Bone marrow (tissue), 2 donors: ENCODE results near the gene PHF20.
"Not testable (repeated sequence)": the region's sequence is repeated elsewhere in the genome, so short reads cannot be mapped to it uniquely, and the experiment has no call there.

Experiments used
- DNase-seq, 2 donors: peaks; one replicate each; lab custom pipeline; 2025; lab: John Stamatoyannopoulos, UW

PHF20 gene

DNA sequence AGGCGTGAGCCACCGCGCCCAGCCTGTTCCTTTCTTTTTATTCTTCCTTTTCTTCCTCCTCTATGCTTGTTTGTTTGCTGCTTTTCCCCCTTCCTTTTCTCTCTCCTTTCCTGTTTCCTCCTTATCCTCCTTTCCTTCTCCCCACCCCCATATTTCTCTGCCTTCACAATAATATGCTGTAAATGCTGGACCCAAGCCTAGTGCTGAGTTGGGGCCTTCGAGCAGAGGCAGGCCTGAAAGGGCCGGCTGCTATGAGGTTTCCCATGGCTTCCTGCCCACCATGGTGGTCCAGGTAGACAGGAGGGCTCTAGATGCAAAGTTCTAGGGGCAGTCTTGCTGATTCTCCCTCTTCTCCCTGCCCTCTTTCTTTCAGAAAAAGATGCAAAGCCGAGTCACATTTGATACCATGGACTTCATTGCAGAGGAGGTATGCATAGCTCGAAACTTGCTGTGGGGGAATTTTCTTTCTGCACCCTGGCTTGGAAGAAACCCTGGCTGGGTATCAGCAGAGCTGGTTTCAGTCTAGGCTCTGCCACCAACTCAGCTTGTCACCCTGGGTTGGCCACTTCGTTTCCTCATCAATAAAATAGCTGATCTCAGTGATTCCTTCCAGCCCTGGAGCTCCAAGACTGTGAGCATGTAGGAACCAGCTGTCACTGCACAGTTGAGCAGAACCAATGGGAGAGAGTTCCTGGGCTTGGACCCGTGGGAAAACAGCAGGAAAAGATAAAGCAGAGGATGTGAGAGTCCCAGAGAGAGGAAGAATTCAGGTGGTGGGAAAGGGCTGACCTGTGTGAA lies 204.0 kb downstream of the PHF20 start:
- no peak for DNase-seq

DNA sequence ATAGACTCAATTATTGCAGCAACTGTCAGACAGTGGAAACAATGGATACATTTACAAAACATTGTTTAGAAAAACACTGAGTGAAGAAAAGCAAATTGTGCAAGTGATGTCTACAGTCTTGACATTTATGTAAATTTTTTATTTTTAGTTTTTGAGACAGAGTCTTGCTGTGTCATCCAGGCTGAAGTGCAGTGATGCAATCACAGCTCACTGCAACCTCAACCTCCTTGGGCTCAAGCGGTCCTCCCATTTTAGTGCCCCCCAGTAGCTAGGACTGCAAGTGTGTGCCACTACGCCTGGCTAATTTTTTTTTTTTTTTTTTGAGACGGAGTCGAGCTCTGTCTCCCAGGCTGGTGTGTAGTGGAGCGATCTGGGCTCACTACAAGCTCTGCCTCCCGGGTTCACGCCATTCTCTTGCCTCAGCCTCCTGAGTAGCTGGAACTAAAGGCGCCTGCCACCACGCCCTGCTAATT lies 206.3 kb downstream of the PHF20 start:
- DNase-seq = peak in 1 of 2 donors; percentile 8

DNA sequence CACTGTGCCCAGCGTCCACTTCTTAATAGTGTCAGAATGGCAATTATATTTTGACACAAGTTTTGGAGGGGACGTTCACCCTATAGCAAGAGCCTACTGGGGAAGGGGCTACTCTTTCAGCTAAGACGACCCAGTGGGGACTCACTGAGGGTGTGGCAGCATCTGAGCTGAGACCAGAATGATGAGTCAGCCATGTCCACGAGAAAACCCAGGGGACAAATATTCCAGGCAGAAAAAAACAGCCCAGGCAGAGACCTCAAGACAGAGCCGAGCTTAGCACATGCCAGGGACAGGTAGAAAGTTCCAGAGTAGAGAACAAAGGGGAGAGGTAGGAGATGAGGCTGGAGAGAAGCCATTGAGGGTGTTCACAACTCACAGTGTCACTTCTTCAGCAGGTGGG lies 207.7 kb downstream of the PHF20 start:
- no peak for DNase-seq

DNA sequence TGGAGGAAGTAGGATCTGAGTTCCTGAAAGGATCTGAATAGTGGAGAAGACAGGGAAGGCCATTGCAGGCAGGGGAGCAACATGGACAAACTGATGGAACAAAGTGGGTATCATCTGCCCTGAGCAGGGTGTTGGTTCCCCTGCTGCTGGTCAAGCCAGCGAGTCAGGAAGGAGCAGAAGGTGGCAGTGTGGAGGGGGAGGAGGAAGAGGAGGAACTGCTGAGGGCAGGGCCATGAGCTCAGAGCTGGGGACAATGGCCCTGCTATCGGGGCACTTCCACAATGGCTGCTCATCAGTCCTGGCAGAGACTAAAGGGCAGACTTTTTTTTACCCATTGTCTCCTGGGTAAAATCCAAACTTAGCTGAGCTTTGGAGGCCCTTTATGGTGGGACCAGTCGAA lies 210.2 kb downstream of the PHF20 start:
- DNase-seq = no peak

DNA sequence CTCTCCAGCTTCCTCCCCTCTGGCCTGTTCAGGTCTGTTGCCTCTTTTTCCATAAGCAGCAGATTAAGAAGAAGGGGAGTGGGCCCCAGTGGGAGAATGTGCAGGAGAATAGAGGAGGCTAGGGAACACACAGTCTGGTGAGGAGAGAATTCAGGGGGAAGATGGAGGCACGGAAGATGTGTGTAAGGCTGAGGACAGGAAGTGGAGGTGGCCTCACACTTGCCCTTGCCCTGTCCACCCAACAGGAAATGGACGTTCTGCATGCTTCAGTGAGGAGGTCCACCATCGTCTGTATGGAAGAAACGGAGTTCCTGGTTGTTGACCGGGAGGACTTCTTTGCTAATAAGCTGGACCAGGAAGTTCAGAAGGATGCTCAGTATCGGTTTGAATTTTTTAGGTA lies 212.6 kb downstream of the PHF20 start:
- DNase-seq = no peak

DNA sequence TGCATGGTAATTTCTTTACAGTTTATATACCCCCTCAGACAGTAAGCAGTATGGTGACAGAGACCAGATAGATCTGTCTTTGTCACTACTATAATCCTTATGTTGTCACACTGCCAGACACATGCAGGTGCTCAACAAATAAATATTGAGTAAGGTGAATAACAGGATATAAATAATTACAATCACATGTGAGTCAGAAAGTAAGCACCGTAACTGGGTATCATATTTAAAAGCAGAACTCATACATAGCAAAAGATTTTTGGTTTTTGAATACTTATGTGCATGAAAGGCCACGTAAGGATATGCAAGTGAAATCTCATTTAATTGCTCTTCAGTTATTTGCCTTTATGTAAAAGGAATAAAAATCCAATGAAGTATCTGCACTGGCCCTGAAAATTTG lies 214.0 kb downstream of the PHF20 start:
- DNase-seq = no peak

DNA sequence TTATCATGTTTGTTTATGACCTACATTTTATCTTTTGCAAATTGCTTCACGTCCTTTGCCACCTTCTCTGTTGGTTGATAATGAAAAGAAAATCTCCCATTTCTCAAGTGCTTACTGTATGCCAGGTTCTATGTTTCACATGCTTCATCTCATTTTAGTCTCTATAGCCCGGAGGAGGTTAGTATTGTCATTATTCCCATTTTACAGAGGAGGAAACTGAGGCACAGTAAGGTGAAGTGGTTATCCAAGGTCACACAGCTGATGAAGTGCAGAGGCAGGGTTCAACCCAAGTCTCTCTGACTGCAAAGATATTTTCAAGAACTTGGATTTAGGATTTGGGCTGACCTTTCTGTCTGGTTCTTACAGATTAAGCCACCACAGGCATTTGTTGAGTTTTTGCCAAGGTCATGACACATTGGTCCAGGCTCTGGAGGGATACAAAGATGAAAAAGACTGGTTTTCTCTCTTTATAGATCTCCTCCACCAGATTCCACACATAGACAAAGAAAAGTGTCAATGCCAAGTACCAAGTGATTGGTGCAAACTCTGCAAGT lies 217.2 kb downstream of the PHF20 start:
- DNase-seq = no peak

DNA sequence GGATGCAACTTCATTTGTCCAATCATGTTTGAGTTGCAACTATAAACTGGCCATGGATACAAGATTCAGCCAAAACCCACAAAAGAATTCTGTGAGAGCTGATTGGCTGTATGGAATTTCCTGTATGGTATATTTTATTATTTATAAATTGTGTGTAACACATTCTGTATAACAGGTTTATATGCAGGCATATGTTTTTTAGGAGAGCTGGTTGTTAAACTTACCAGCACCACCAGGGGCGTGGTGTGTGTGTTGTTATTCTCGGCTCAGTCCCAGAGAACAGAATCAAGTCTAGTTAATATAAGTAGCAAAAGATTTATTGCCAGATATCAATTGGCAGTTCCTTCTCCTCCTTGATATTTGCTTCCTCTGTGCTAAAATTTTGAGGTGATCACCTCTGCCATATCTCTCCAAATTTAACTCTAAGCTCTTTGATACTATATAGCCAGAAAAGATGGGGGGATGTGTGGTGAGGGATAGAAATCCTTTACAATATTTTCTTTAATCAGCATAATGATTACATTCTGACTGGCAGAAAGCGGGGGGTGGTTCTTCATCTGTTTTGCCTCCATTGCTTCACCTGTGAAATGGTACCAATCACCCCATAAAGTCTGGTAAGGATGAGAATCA lies 219.4 kb downstream of the PHF20 start:
- DNase-seq = peak in 1 of 2 donors; percentile 26

DNA sequence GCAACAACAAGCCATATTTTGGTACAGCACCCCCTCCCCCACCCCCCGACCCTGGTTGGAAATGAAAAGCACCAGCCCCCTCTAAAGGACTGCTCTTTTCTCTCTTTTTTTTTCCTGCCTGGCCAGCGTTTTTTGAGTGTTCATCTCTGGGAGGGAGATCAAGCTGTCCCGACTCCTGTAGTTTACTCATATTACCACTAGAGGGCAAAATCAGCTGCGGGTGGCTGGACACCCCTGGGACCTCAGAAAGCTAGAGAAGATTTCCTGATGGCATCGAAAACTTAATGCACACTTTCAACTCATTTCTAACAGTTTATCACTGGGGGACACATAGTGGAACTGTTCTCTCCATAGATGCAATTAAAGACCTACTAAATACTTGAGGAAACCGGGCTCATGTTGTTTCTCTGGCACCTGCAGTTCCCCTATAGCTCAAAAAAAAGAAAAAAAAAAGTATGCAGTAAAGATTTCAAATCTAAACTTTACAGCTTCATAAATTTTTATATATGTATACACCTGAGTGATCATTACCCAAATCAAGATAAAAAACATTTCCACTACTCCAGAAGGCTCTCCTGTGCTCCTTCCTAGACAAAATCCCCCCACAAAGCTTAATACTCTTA lies 221.0 kb downstream of the PHF20 start:
- DNase-seq = peak in 1 of 2 donors; percentile 56

DNA sequence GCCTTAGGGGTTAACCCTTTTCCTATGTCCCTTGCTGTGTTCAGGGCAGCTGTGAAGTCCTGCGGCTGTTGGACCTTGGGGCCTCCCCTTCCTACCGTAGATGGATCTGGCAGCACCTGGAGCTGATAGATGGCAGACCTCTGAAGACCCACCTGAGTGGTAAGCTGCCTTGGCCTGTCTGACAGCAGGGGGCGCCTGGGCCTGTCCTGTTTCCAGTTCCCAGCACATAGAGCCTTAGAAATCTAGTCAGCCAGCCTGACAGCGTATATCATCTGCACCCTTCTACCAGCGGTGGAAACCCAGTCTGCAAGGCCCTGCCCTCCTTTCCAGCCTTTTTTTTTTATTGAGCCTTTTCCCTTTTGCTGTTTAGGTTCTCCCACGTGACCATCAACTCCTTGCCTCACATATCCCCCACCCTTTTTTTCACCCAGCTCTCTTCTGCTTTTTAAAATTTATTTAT lies 223.2 kb downstream of the PHF20 start:
- peak; percentile 42 to 44 for DNase-seq

DNA sequence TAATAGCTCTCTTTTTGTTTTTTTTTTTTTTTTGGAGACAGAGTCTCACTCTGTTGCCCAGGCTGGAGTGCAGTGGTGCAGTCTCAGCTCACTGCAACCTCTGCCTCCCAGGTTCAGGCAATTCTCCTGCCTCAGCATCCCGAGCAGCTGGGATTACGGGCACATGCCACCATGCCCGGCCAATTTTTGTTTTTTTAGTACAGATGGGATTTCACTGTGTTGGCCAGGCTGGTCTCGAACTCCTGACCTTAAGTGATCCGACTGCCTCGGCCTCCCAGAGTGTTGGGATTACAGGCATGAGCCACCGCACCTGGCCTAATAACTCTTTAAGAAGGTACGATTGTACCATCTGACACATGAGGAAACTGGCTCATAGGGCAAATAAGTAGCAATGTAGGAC lies 224.7 kb downstream of the PHF20 start:
- not testable (repeated sequence) for DNase-seq
